IPS DF 19.7 (cell line): ENCODE data around the gene GRAMD4.

Experiments
- DNase-seq: peaks from one replicate; pipeline ENCODE4 v3.0.0-alpha.2; 2013; ENCODE audit warnings: low read depth, low spot score

The GRAMD4 gene

GRCh38 chr22:46582281-46582933 is 37.8 kb upstream of the GRAMD4 start:
- DNase-seq, result no peak

GRCh38 chr22:46583571-46583970 is 36.6 kb upstream of the GRAMD4 start:
- DNase-seq, result no peak

- DNase-seq, result no peak
These were observed 35.9 kb upstream of the GRAMD4 start for GRCh38 chr22:46584081-46584921.

GRCh38 chr22:46585340-46586122 is 34.7 kb upstream of the GRAMD4 start:
- DNase-seq, result no peak

GRCh38 chr22:46586123-46586519 is 34.1 kb upstream of the GRAMD4 start:
- no peak for DNase-seq

- DNase-seq, result no peak
These were observed 33.6 kb upstream of the GRAMD4 start for GRCh38 chr22:46586531-46587011.

- no peak for DNase-seq
These were observed 33.1 kb upstream of the GRAMD4 start for GRCh38 chr22:46587061-46587460.

GRCh38 chr22:46587492-46588278 is 32.5 kb upstream of the GRAMD4 start:
- DNase-seq, result no peak

GRCh38 chr22:46588279-46589140 is 31.7 kb upstream of the GRAMD4 start:
- DNase-seq, result no peak

GRCh38 chr22:46589141-46589748 is 30.9 kb upstream of the GRAMD4 start:
- DNase-seq, result no peak

- no peak for DNase-seq
These were observed 30.3 kb upstream of the GRAMD4 start for GRCh38 chr22:46589871-46590271.

- no peak for DNase-seq
These were observed 29.9 kb upstream of the GRAMD4 start for GRCh38 chr22:46590334-46590733.

- no peak for DNase-seq
These were observed 28.3 kb upstream of the GRAMD4 start for GRCh38 chr22:46591930-46592329.

GRCh38 chr22:46592390-46592872 is 27.8 kb upstream of the GRAMD4 start:
- no peak for DNase-seq

GRCh38 chr22:46593211-46593681 is 26.9 kb upstream of the GRAMD4 start:
- no peak for DNase-seq

GRCh38 chr22:46593996-46594946 is 25.9 kb upstream of the GRAMD4 start:
- no peak for DNase-seq

- no peak for DNase-seq
These were observed 25.3 kb upstream of the GRAMD4 start for GRCh38 chr22:46594947-46595298.

GRCh38 chr22:46595545-46595944 is 24.6 kb upstream of the GRAMD4 start:
- DNase-seq, result no peak

- no peak for DNase-seq
These were observed 24.1 kb upstream of the GRAMD4 start for GRCh38 chr22:46596032-46596441.
